Measurements from ENCODE around the gene MYBPC2. TPM values are rescaled to one million over a fixed set of nuclear protein-coding genes. Genes with fewer than 3 reads are reported as not detected.

Gene MYBPC2
- total and polyA plus RNA-seq, 12 donors, result 0.01 to 0.35 (median 0.13) TPM; not detected in 9

GRCh38 chr19:50392759-50393158, 39.9 kb upstream of the MYBPC2 start:
- Histone ChIP-seq H3K36me3 (peaks cover 0 to 28% (median 0%) of the 10 kb centered on the region in 9 donors), H3K27me3 (no peaks in the 10 kb centered on the region), H3K4me3 (no peak overlapping the region), H3K27ac (no peak overlapping the region), H3K4me1 (no peaks in the 10 kb centered on the region), H3K9me3 (no peaks in the 10 kb centered on the region)
- TF ChIP-seq CTCF (IDR thresholded peaks at IDR 0.05), result no peak
- DNase-seq (no peak), ATAC-seq (no peak)
- intact Hi-C loops (cut with DNase I), result no loop called here
- WGBS, 2 donors, result 92 to 96% methylated on average over 5 of the region's 5 CpGs

DNA sequence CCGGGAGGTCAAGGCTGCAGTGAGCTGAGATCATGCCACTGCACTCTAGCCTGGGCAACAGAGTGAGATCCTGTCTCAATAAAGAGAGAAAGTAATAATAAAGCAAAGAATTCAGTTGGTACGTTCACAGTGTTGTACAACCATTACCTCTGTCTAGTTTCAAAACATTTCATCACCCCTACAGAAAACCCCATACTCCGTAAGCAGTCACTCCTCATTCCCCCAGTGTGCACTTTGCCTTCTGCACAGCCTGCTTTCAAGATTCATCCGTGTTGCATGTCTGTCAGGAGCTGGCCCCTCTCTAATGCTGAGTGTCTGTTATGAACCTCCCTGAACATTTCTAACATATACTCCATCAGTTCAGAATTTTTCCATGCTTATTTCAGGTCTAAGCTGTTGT, 39.1 kb upstream of the MYBPC2 start:
- H3K9me3 ChIP-seq, result no peaks in the 10 kb centered on the region
- 86 to 88% methylated on average over 4 of the region's 4 CpGs for WGBS, 2 donors
- intact Hi-C loops (cut with DNase I), result no loop called here
- no peak for ATAC-seq
- H3K27ac ChIP-seq, result no peak overlapping the region
- H3K4me3 ChIP-seq, result no peak overlapping the region
- TF ChIP-seq CTCF (IDR thresholded peaks at IDR 0.05), result no peak
- H3K27me3 ChIP-seq, result no peaks in the 10 kb centered on the region
- H3K4me1 ChIP-seq, result no peaks in the 10 kb centered on the region
- DNase-seq, result no peak
- peaks cover 0 to 24% (median 0%) of the 10 kb centered on the region in 9 donors for H3K36me3 ChIP-seq

DNA sequence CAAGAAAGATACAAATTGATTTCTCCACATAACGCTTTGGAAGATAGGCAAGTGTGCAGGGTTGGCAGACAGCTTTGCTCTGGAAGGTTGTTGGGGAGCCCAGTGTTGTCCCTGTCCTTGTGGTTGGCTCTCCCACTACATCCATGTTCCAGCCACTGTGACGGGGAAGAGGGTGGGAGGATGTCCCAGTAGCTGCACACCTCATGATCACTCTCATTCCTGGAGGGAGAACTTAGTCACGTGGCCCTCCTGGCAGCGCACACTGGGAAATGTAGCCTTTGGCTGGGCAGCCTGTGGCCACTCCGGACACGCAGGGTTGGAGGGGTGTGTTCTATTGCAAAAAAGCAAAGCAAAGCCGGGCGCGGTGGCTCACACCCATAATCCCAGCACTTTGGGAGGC, 38.7 kb upstream of the MYBPC2 start:
- no peak overlapping the region for H3K27ac ChIP-seq
- H3K4me1 ChIP-seq, result no peaks in the 10 kb centered on the region
- no peak overlapping the region for H3K4me3 ChIP-seq
- no peaks in the 10 kb centered on the region for H3K9me3 ChIP-seq
- ATAC-seq, result no peak
- DNase-seq, result no peak
- WGBS, 2 donors, result 97 to 98% methylated on average over 9 of the region's 9 CpGs
- peaks cover 0 to 24% (median 0%) of the 10 kb centered on the region in 9 donors for H3K36me3 ChIP-seq
- TF ChIP-seq CTCF (IDR thresholded peaks at IDR 0.05), result no peak
- no peaks in the 10 kb centered on the region for H3K27me3 ChIP-seq
- intact Hi-C loops (cut with DNase I), result no loop called here

GRCh38 chr19:50398675-50399367, 33.9 kb upstream of the MYBPC2 start:
- no peak overlapping the region for H3K4me3 ChIP-seq
- H3K9me3 ChIP-seq, result no peaks in the 10 kb centered on the region
- H3K4me1 ChIP-seq, result no peaks in the 10 kb centered on the region
- TF ChIP-seq CTCF (IDR thresholded peaks at IDR 0.05), result no peak
- ATAC-seq, result peak in 1 of 8 donors; percentile 9
- no peaks in the 10 kb centered on the region for H3K27me3 ChIP-seq
- WGBS, 2 donors, result 94% methylated on average over 13 of the region's 13 CpGs
- no peak overlapping the region for H3K27ac ChIP-seq
- no peak for DNase-seq
- intact Hi-C loops (cut with DNase I), result no loop called here
- peaks cover 0 to 30% (median 0%) of the 10 kb centered on the region in 9 donors for H3K36me3 ChIP-seq
